ENCODE data around the gene KIR2DL1.
"Not testable (repeated sequence)": the region's sequence is repeated elsewhere in the genome, so short reads cannot be mapped to it uniquely, and the experiment has no call there.

The KIR2DL1 gene

DNA sequence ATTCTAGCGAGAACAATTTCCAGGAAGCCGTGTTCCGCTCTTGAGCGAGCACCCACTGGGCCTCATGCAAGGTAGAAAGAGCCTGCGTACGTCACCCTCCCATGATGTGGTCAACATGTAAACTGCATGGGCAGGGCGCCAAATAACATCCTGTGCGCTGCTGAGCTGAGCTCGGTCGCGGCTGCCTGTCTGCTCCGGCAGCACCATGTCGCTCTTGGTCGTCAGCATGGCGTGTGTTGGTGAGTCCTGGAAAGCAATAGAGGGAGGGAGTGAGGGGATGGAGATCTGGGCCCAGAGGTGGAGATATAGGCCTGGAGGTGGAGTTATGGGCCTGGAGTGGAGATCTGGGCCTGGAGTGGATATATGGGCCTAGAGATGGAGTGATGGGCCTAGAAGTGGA is at the start of gene KIR2DL1:
Gene KIR2DL1 (plus strand): TSS at position 148 of the 400 bp plus-strand sequence. CDS start 58 bp downstream, at position 206.
- not testable (repeated sequence) for DNase-seq

DNA sequence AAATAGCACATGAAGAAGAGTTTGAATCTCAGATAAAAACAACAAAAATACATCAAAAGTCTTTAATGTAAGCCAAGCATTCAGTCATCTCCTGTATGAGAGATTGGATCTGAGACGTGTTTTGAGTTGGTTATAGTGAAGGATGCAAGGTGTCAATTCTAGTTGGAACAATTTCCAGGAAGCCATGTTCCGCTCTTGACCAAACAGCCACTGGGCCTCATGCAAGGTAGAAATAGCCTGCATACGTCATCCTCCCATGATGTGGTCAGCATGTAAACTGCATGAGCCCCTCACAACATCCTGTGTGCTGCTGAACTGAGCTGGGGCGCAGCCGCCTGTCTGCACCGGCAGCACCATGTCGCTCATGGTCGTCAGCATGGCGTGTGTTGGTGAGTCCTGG is 45.5 kb upstream of the KIR2DL1 start, which contains the start of gene KIR3DL3:
Gene KIR3DL3 (plus strand): TSS at position 301 of the 400 bp plus-strand sequence. CDS start 55 bp downstream, at position 356.
- DNase-seq: no peak

GRCh38 chr19:54724644-54725043 is 44.9 kb upstream of the KIR2DL1 start:
- DNase-seq: no peak

- no peak for DNase-seq
Measured at GRCh38 chr19:54725321-54725720, 44.3 kb upstream of the KIR2DL1 start.

DNA sequence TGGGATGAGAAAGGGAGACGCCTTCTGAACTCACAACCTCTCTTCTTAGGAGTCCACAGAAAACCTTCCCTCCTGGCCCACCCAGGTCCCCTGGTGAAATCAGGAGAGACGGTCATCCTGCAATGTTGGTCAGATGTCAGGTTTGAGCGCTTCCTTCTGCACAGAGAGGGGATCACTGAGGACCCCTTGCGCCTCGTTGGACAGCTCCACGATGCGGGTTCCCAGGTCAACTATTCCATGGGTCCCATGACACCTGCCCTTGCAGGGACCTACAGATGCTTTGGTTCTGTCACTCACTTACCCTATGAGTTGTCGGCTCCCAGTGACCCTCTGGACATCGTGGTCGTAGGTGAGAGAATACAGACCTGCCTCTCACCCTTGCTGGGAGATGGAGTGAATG is 42.0 kb upstream of the KIR2DL1 start:
- no peak for DNase-seq

GRCh38 chr19:54728167-54728566 is 41.4 kb upstream of the KIR2DL1 start:
- DNase-seq: no peak

- DNase-seq: no peak
Measured at GRCh38 chr19:54729416-54730188, 40.0 kb upstream of the KIR2DL1 start.

DNA sequence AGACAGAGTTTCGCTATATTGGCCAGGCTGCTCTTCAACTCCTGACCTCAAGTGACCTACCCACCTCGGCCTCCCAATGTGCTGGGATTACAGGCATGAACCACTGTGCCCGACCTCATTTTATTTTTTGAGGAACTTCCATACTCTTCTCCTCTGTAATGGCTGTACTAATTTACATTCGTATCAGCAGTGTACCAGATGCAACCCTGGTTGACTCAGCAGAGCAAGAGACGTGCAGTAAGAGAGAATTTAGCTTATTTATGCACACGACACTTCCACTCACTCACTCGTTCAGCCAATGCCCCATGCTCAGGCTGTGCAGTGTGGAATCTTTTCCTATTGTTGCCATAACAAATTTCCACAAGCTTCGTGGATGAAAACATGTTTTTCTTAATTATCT is 38.4 kb upstream of the KIR2DL1 start:
- no peak for DNase-seq

GRCh38 chr19:54738306-54738705 is 31.3 kb upstream of the KIR2DL1 start, which contains the start of gene KIR2DL3:
Gene KIR2DL3 (plus strand): TSS chr19:54738513. CDS start chr19:54738546, 33 bp downstream.
- DNase-seq: not testable (repeated sequence)

DNA sequence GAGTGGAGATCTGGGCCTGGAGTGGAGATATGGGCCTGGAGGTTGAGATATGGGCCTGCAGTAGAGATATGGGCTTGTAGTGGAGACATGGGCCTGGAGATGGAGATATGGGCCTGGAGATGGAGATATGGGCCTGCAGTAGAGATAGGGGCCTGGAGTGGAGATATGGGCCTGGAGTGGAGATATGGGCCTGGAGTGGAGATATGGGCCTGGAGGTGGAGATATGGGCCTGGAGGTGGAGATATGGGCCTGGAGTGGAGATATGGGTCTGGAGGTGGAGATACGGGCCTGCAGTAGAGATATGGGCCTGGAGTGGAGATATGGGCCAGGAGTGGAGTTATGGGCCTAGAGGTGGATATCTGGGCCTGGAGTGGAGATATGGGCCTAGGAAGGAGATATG is 30.9 kb upstream of the KIR2DL1 start:
- DNase-seq: no peak

- DNase-seq: no peak
Measured at GRCh38 chr19:54739587-54740497, 29.8 kb upstream of the KIR2DL1 start.

GRCh38 chr19:54741950-54742349 is 27.6 kb upstream of the KIR2DL1 start:
- DNase-seq: not testable (repeated sequence)

- DNase-seq: not testable (repeated sequence)
Measured at GRCh38 chr19:54744080-54744479, 25.5 kb upstream of the KIR2DL1 start.

DNA sequence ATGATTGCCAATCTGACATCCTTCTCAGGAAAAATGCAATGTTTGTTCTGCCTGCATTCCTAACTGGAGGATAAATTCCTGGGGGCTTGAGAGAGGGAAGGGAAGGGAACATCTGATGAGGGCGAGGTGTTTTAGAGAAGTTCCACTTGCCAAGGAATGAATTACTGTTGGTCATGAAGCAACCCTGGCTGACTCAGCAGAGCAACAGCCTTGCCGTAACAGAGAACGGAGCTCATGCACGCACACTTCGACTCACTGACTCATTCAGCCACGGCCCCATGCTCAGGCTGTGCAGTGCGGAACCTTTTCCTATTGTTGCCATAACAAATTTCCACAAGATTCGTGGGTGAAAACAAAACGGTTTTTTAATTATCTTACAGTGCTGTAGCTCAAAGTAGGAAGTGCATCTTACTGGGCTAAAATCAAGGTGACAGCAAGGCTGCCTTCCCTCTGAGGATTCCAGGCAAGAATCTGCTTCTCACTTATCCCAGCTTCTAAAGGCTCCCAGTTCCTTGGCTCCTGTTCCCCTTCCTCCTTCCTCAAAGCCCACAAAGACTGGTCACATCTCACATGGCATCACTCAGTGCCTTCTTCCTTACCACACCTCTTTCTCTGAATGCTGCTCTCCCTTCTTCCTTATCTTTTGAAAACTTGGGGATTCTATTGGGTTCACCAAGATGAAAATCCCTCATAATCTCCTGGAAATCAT is 21.8 kb upstream of the KIR2DL1 start:
- peak in 1 of 56 donors; percentile 0 for DNase-seq

- DNase-seq: not testable (repeated sequence)
Measured at GRCh38 chr19:54750276-54750675, 19.3 kb upstream of the KIR2DL1 start.

GRCh38 chr19:54756204-54757110 is 13.1 kb upstream of the KIR2DL1 start:
- DNase-seq: not testable (repeated sequence)

GRCh38 chr19:54758577-54758976 is 11.0 kb upstream of the KIR2DL1 start:
- not testable (repeated sequence) for DNase-seq

DNA sequence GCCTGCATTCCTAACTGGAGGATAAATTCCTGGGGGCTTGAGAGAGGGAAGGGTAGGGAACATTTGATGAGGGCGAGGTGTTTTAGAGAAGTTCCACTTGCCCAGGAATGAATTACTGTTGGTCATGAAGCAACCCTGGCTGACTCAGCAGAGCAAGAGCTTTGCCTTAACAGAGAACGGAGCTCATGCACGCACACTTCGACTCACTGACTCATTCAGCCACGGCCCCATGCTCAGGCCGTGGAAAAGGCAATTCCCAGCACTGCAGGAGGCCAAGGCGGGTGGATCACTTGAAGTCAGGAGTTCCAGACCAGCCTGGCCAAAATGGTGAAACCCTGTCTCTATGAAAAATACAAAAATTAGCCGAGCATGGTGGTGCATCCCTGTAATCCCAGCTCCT is 5.4 kb upstream of the KIR2DL1 start:
- not testable (repeated sequence) for DNase-seq

- not testable (repeated sequence) for DNase-seq
Measured at GRCh38 chr19:54766464-54766863, 3.1 kb upstream of the KIR2DL1 start.

DNA sequence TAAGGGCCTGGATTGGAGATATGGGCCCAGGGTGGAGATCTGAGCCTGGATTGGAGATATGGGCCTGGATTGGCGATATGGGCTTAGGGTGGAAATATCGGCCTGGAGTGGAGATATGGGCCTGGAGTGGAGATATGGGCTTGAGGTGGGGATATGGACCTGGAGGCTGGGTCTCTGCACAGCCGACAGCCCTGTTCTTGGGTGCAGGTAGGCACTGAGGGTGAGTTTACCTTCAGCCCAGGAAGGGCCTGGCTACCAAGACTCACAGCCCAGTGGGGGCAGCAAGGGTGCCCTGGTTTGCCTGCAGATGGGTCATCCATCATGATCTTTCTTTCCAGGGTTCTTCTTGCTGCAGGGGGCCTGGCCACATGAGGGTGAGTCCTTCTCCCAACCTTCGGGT is 918 bp downstream of the KIR2DL1 start:
- not testable (repeated sequence) for DNase-seq

All from nucleus accumbens (tissue), 56 donors.